HG03558 (cell line): ENCODE measurements around the gene CEP170B.
"Not testable (repeated sequence)": the region's sequence is repeated elsewhere in the genome, so short reads cannot be mapped to it uniquely, and the experiment has no call there.

Experiments used
- ATAC-seq: cut with Tn5 transposase; IDR thresholded peaks from one replicate; pipeline ENCODE4 v1.9.1; 2021; ENCODE audit warnings: moderate number of reproducible peaks; ENCODE audit not compliant: unreplicated experiment; ENCODE audit errors: extremely low read depth

The CEP170B gene

DNA sequence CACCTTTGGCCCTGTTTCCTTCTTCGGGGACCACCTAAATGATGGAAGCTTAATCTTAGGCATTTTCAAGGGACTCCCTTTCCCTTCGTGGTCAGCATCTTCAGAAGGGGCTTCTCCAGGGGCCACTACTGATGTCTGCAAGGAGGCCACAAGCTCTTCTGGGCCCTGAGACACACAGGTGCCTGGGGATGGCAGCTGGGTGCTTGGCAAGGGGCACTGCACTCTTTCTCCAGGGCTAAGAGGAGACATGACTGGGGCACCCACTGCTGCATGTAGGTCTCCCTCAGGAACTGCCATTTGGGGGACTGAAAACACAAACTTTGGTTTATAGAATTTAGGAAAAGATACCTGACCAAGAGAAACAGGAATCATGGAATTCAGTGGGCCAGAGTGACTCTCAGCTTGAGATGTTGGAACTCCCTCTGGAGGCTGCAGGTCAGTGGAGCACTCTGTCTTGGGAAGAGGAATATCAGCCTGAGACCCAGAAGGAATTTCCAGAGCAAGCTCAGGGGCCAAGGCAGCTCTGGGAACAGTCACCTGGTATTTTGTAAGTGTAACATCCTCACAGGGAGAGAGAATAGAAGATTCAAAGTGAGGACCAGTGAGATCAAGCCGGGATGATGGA, 75.6 kb downstream of the CEP170B start:
- ATAC-seq, result no peak

- ATAC-seq, result no peak
Observed at GRCh38 chr14:104941508-104942365, 76.7 kb downstream of the CEP170B start.

DNA sequence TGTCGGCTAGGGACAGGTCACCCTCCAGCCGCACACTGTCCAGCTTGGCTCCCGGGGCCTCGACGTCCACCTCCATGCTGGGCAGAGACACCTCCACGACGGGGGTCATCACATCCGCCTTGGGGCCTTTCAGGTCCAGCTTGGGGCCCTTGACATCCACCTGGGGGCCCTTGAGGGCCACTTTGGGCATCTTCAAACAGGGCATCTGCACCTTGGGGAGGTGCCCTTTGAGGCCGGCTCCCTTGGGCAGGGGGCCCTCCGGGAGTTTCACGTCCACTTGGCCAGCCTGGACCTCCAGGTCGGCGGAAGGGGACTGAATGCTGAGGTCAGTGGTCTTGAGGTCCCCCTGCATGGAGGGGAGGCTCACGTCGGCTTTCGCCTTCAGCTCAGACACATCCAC, 77.5 kb downstream of the CEP170B start:
- ATAC-seq, result no peak

DNA sequence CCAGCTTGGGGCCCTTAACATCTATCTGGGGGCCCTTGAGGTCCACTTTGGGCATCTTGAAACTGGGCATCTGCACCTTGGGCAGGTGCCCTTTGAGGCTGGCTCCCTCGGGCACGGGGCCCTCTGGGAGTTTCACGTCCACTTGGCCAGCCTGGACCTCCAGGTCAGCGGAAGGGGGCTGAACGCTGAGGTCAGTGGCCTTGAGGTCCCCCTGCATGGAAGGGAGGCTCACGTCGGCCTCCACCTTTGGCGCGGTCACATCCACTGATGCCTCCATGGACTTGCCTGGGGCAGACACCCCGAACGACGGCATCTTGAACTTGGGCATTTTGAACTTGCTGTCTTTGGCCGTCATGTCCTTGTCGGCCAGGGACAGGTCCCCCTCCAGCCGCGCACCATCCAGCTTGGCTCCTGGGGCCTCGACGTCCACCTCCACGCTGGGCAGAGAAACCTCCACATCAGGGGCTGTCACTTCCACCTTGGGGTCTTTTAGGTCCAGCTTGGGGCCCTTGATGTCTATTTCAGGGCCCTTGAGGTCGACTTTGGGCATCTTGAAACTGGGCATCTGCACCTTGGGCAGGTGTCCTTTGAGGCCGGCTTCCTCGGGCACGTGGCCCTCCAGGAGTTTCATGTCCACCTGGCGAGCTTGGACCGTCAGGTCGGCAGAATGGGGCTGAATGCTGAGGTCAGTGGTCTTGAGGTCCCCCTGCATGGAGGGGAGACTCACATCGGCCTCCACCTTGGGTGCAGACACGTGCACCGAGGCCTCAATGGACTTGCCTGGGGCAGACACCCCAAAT, 78.3 kb downstream of the CEP170B start:
- not testable (repeated sequence) for ATAC-seq

GRCh38 chr14:104944016-104944308, 78.9 kb downstream of the CEP170B start:
- not testable (repeated sequence) for ATAC-seq

- ATAC-seq, result not testable (repeated sequence)
Observed at GRCh38 chr14:104944436-104945205, 79.6 kb downstream of the CEP170B start.

DNA sequence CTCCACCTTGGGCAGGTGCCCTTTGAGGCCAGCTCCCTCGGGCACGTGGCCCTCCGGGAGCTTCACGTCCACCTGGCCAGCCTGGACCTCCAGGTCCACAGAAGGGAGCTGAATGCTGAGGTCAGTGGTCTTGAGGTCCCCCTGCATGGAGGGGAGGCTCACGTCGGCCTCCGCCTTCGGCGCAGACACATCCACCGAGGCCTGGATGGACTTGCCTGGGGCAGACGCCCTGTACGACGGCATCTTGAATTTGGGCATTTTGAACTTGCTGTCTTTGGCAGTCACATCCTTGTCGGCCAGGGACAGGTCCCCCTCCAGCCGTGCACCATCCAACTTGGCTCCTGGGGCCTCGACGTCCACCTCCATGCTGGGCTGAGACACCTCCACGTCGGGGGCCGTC, 80.2 kb downstream of the CEP170B start:
- not testable (repeated sequence) for ATAC-seq
